Activated CD4-positive, alpha-beta memory T cell treated with anti-CD3 and anti-CD28 coated beads for 36 hours (primary cell): Measurements from ENCODE around the gene DPP8. TPM values are rescaled to one million over a fixed set of nuclear protein-coding genes. Genes with fewer than 3 reads are reported as not detected.

Experiments used
- CTCF ChIA-PET: fragments of 350-600 bp; sonication (Branson Sonifier 250); formaldehyde crosslinking; loops from one replicate; lab custom pipeline; 2021; ENCODE audit warnings: antibody characterized with exemption, inconsistent platforms; lab: Charles Lee
- POLR2A ChIA-PET: fragments of 350-600 bp; sonication (Branson Sonifier 250); formaldehyde crosslinking; loops from one replicate; lab custom pipeline; 2021; ENCODE audit warnings: antibody characterized with exemption; lab: Charles Lee
- DNase-seq: peaks from one replicate; pipeline ENCODE4 v3.0.0-alpha.2; 2020
- H3K27ac Mint-ChIP-seq: one replicate; pipeline ENCODE4 v1.8.0; 2021; ENCODE audit warnings: mixed read lengths
- H3K27me3 Mint-ChIP-seq: one replicate; pipeline ENCODE4 v1.8.0; 2021; ENCODE audit warnings: mixed read lengths
- H3K36me3 Mint-ChIP-seq: one replicate; pipeline ENCODE4 v1.8.0; 2021; ENCODE audit warnings: mixed read lengths
- H3K4me1 Mint-ChIP-seq: one replicate; pipeline ENCODE4 v1.8.0; 2021; ENCODE audit warnings: low read depth, mixed read lengths
- H3K4me3 Mint-ChIP-seq: one replicate; pipeline ENCODE4 v1.8.0; 2021; ENCODE audit warnings: mild to moderate bottlenecking, mixed read lengths
- H3K9me3 Mint-ChIP-seq: one replicate; pipeline ENCODE4 v1.8.0; 2021; ENCODE audit warnings: mixed read lengths
- intact Hi-C: fragments of 100-400 bp; cut with micrococcal nuclease; formaldehyde crosslinking; loops from one replicate; pipeline ENCODE4 v1.15.1; 2023
- total RNA-seq, 2 experiments: library from RNA; stranded (reverse); gene quantifications; one replicate each; pipeline ENCODE4 v1.2.3, GENCODE V29; 2021

The DPP8 gene
- total RNA-seq, 2 experiments from 2014 or later, result 24.9 to 27.1 TPM

DNA sequence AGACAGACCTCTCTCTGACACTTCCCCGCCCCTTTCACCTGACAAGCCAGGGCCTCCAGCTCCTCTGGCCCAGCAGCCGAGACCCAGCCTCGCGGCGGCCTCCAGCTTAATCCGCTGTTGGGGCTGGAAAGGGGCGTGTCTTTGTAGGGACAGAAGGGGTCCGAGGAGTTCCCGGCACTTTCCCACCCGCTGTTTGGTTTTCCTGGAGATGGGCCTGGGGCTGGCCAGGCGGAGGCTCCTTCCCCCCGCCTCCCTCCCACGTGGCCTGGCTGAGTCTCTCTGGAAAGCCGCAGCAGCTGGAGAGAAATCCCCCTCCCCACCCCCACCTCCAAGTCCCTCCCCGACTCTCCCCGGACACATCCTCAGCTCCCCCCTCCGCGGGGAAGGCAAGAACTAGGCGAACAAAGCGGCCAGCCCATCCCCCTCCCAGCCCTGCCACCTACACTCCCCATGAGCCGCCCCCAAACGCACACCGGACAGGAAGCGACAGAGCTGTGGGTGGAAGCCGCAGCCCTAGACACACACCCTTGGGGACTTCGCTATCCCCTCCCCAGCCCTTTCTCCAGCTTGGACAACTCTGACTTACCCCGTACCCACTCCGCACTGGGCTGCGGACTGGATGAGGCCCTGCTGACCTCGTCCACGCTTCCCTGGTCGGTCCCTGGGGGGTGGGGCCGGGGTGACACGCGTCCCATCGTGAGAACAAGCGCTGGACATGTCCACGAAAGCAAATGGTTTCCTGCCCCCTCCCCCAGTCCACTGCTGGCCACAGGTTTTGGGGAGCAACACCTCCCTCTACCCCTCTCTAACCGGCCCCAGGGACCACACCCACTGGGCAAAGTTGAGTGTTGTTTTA is 95.9 kb downstream of the DPP8 start:
- ChIA-PET POLR2A (interaction anchor here (0.6 to 0.9 kb wide), 3 partner anchors 95 to 357 kb away, joined by 3 read pairs; partner anchors contain the start of gene RNU5B-1), CTCF (interaction anchor here (1.1 to 3.3 kb wide), 4 partner anchors 12 to 37 kb away, joined by 3 to 23 read pairs (median 6); no protein-coding TSS in a partner anchor)
- Mint-ChIP-seq H3K27me3 (peaks cover 54% of the 10 kb centered on the region), H3K9me3 (no peaks in the 10 kb centered on the region), H3K36me3 (peaks cover 1% of the 10 kb centered on the region), H3K27ac (no peak overlapping the region), H3K4me3 (peak overlapping the region; percentile 71), H3K4me1 (peaks cover 10% of the 10 kb centered on the region)
- intact Hi-C loops, result no loop called here
- DNase-seq, result peak; percentile 32

- DNase-seq, result no peak
- peaks cover 1% of the 10 kb centered on the region for H3K36me3 Mint-ChIP-seq
- peaks cover 51% of the 10 kb centered on the region for H3K27me3 Mint-ChIP-seq
- POLR2A ChIA-PET, result interaction anchor here (0.9 kb wide), 1 partner anchor 96 kb away, joined by 3 read pairs; no protein-coding TSS in a partner anchor
- no peaks in the 10 kb centered on the region for H3K9me3 Mint-ChIP-seq
- intact Hi-C loops, result no loop called here
- CTCF ChIA-PET, result interaction anchor here (1.1 to 3.3 kb wide), 4 partner anchors 13 to 37 kb away, joined by 3 to 23 read pairs (median 6); no protein-coding TSS in a partner anchor
- H3K27ac Mint-ChIP-seq, result no peak overlapping the region
- peaks cover 10% of the 10 kb centered on the region for H3K4me1 Mint-ChIP-seq
- no peak overlapping the region for H3K4me3 Mint-ChIP-seq
Observed at GRCh38 chr15:65420975-65421359, 96.5 kb downstream of the DPP8 start.

- Mint-ChIP-seq H3K36me3 (peaks cover 1% of the 10 kb centered on the region), H3K4me3 (no peak overlapping the region), H3K4me1 (peaks cover 10% of the 10 kb centered on the region), H3K27ac (no peak overlapping the region), H3K27me3 (peaks cover 39% of the 10 kb centered on the region), H3K9me3 (no peaks in the 10 kb centered on the region)
- POLR2A ChIA-PET, result no interaction called here
- DNase-seq, result no peak
- intact Hi-C loops, result no loop called here
- CTCF ChIA-PET, result interaction anchor here (1.0 kb wide), 1 partner anchor 18 kb away, joined by 4 read pairs; no protein-coding TSS in a partner anchor
Observed at GRCh38 chr15:65418596-65418995, 98.9 kb downstream of the DPP8 start.

- Mint-ChIP-seq H3K9me3 (no peaks in the 10 kb centered on the region), H3K27ac (no peak overlapping the region), H3K27me3 (peaks cover 28% of the 10 kb centered on the region), H3K4me3 (no peak overlapping the region), H3K36me3 (peaks cover 1% of the 10 kb centered on the region), H3K4me1 (peaks cover 2% of the 10 kb centered on the region)
- POLR2A ChIA-PET, result no interaction called here
- intact Hi-C loops, result no loop called here
- CTCF ChIA-PET, result no interaction called here
- DNase-seq, result no peak
Observed at GRCh38 chr15:65416845-65417416, 100.6 kb downstream of the DPP8 start.

DNA sequence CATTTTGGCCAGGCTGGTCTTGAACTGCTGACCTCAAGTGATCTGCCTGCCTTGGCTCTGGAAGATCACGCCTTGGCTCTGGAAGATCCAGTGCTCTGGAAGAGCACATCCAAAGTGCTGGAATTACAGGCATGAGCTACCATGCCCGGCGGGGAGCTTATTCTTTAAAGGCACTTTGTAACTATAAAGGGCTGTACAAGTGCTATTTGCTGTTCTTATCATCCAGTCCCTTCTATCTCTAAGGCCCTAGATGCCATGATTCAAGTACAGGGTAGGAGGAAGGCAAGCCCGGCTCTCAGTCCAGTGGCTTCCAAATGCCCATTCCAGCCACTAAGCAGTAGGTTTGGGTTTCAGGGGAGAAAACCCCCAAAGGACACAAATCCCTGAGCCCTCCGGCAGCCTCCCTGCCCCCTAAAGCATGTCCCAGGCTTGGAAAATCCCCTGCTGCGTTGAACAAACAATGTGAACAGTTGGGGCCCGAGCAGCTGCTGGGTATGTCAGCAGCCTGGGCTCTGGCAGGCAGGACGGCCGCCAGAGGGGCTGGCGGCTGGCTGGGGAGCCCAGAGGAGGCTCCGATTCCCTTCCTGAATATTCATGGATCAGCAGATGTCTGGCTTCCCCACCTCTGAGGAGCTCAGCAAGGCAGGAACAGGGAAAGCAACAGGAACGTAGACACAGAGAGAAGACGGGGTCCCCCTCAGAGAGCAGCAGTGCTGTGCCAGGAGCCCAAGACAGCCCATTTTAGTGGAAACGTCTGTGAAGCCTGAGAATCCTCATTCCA is 102.5 kb downstream of the DPP8 start:
- Mint-ChIP-seq H3K4me3 (no peak overlapping the region), H3K36me3 (no peaks in the 10 kb centered on the region), H3K27ac (no peak overlapping the region), H3K4me1 (no peaks in the 10 kb centered on the region), H3K9me3 (no peaks in the 10 kb centered on the region), H3K27me3 (peaks cover 18% of the 10 kb centered on the region)
- intact Hi-C loops, result no loop called here
- POLR2A ChIA-PET, result no interaction called here
- no peak for DNase-seq
- CTCF ChIA-PET, result no interaction called here

DNA sequence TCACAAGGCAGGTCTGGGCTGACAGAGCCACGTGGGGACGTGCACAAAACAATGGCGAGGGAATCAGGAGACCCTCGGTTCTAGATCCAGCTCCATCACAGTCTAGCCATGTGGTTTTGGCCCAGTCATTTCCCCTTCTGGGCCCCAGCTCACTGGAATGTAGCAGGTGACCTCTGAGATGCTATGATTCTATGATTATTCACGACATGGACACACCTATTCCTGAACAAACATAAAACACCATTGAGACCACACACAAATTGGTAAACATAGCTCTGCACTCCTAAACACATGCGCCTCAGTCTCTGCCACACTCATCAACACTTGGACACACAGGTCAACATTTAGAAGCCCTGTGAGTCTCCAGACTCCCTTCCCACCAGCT is 103.7 kb downstream of the DPP8 start:
- Mint-ChIP-seq H3K4me1 (no peaks in the 10 kb centered on the region), H3K27me3 (peaks cover 25% of the 10 kb centered on the region), H3K4me3 (no peak overlapping the region), H3K27ac (no peak overlapping the region), H3K36me3 (no peaks in the 10 kb centered on the region), H3K9me3 (no peaks in the 10 kb centered on the region)
- ChIA-PET POLR2A (interaction anchor here (0.6 kb wide), 1 partner anchor 1315 kb away, joined by 3 read pairs; no protein-coding TSS in a partner anchor), CTCF (interaction anchor here (0.7 to 1.1 kb wide), 3 partner anchors 14 to 30 kb away, joined by 3 to 4 read pairs (median 3); no protein-coding TSS in a partner anchor)
- intact Hi-C loops, result no loop called here
- DNase-seq, result no peak

DNA sequence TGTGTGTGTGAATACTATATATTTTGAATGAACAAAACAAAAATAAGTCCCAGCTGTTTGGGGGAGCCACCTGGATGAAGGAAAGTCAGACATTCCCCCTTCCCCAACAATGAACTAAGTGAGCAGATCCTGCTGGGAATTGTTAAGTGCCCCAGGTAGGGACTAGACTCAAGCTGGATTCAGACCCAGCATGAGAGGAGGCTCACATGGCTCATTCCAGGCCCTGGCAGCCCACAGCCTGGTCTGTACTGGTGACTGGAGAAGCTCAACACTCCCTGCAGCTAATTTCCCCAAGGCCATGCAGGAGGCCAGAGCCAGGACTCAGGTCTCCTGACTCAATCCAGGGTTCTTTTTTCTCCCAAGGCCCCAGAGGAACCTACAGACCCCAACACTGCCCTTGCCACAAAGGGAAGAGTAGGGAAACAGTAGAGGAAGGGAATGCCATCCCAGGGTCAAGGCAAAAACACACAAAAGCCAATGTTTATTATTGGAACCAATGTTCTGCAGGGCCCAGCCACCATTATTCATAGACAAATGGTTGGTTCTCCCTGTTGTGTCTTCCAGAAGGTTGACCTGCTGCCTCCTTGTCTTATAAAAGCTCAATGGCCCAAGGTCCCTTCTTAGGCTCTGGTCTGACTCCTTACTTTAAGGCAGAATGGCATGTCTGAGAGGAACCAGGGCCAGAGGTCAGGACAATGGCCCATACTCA is 104.3 kb downstream of the DPP8 start:
- Mint-ChIP-seq H3K4me3 (no peak overlapping the region), H3K27me3 (peaks cover 21% of the 10 kb centered on the region), H3K27ac (no peak overlapping the region), H3K9me3 (no peaks in the 10 kb centered on the region), H3K4me1 (no peaks in the 10 kb centered on the region), H3K36me3 (no peaks in the 10 kb centered on the region)
- ChIA-PET CTCF (interaction anchor here (1.0 to 1.1 kb wide), 2 partner anchors 13 to 28 kb away, joined by 3 to 4 read pairs; no protein-coding TSS in a partner anchor), POLR2A (no interaction called here)
- DNase-seq, result no peak
- intact Hi-C loops, result no loop called here

GRCh38 chr15:65412556-65412955 is 104.9 kb downstream of the DPP8 start:
- Mint-ChIP-seq H3K27ac (no peak overlapping the region), H3K36me3 (no peaks in the 10 kb centered on the region), H3K9me3 (no peaks in the 10 kb centered on the region), H3K27me3 (peaks cover 16% of the 10 kb centered on the region), H3K4me3 (no peak overlapping the region), H3K4me1 (no peaks in the 10 kb centered on the region)
- ChIA-PET POLR2A (no interaction called here), CTCF (interaction anchor here (1.1 kb wide), 1 partner anchor 12 kb away, joined by 4 read pairs; no protein-coding TSS in a partner anchor)
- intact Hi-C loops, result no loop called here
- DNase-seq, result no peak

GRCh38 chr15:65411465-65412071 is 105.9 kb downstream of the DPP8 start:
- Mint-ChIP-seq H3K4me3 (no peak overlapping the region), H3K27ac (no peak overlapping the region), H3K9me3 (no peaks in the 10 kb centered on the region), H3K27me3 (peaks cover 11% of the 10 kb centered on the region), H3K36me3 (no peaks in the 10 kb centered on the region), H3K4me1 (no peaks in the 10 kb centered on the region)
- intact Hi-C loops, result no loop called here
- POLR2A ChIA-PET, result no interaction called here
- CTCF ChIA-PET, result no interaction called here
- no peak for DNase-seq

DNA sequence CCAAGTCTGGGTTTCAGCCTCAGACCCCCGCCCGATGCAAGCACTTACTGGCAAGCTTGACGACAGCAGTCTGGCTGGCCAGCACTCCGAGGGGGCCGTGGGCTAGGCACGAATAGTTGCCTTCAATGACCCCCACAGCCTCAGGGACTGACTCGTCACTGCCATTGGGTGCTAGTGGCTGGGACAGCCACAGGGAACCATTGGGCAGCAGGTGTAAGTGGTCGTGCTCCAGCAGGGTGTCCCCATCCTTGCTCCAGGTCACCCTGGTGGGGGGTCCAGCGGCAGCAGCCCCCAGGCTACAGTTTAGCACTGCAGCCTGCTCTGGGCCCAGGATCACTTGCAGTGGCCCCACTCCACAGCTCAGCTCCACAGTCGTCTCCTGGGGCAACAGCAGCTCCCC is 106.5 kb downstream of the DPP8 start:
- Mint-ChIP-seq H3K4me1 (no peaks in the 10 kb centered on the region), H3K27me3 (peaks cover 11% of the 10 kb centered on the region), H3K4me3 (no peak overlapping the region), H3K9me3 (no peaks in the 10 kb centered on the region), H3K36me3 (no peaks in the 10 kb centered on the region), H3K27ac (no peak overlapping the region)
- intact Hi-C loops, result no loop called here
- ChIA-PET POLR2A (no interaction called here), CTCF (no interaction called here)
- no peak for DNase-seq

DNA sequence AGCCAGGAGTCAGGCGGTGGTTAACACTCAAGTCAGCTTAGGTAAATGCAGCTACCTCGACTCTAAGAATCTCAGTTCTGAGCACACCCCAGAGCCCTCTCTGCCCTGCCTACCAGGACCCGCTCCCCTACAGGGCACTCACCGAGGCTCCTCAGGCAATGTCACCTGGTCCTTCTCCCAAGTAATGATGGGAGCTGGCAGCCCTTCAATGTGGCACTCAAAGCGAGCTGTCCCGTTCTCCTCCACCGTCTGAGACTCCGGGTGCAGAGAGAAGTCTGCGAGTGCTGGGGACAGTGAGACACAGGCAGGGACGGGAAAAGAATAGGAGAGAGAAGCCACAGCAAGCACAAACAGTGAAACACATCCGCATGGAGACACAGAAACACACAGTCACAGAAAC is 107.5 kb downstream of the DPP8 start:
- POLR2A ChIA-PET, result no interaction called here
- CTCF ChIA-PET, result no interaction called here
- DNase-seq, result no peak
- no peaks in the 10 kb centered on the region for H3K36me3 Mint-ChIP-seq
- H3K4me3 Mint-ChIP-seq, result no peak overlapping the region
- H3K27ac Mint-ChIP-seq, result no peak overlapping the region
- no peaks in the 10 kb centered on the region for H3K4me1 Mint-ChIP-seq
- H3K27me3 Mint-ChIP-seq, result peaks cover 13% of the 10 kb centered on the region
- intact Hi-C loops, result no loop called here
- H3K9me3 Mint-ChIP-seq, result no peaks in the 10 kb centered on the region
